ENCODE measurements around the gene PCDHA3.

GRCh38 chr5:140796718-140797095, 4.2 kb upstream of the PCDHA3 start:
- TF ChIP-seq CTCF (IDR thresholded peaks at IDR 0.05) = no peak
- TF ChIP-seq POLR2A (IDR thresholded peaks at IDR 0.05) = no peak
